K562 (cell line): Measurements from ENCODE around the gene PTPN7. TPM values are rescaled to one million over a fixed set of nuclear protein-coding genes. Genes with fewer than 3 reads are reported as not detected.

ENCODE experiments used
- COPS2 ChIP-seq: fragments of 450-650 bp; conservative IDR thresholded peaks from 2 replicates; pipeline ENCODE4 v1.6.1; 2016; ENCODE audit warnings: mild to moderate bottlenecking, moderate library complexity
- HDAC2 ChIP-seq: fragments of 450-650 bp; IDR thresholded peaks from 2 replicates; pipeline ENCODE4 v1.6.1; 2016; ENCODE audit warnings: mild to moderate bottlenecking
- MTA2 ChIP-seq: fragments of 450-650 bp; IDR thresholded peaks from 2 replicates; pipeline ENCODE4 v1.6.1; 2016; ENCODE audit warnings: low read depth
- RB1 ChIP-seq: fragments of 450-650 bp; IDR thresholded peaks from 2 replicates; pipeline ENCODE4 v1.6.1; 2017; ENCODE audit warnings: low read depth, mild to moderate bottlenecking
- RBFOX2 ChIP-seq: fragments of 200-400 bp; formaldehyde crosslinking; IDR thresholded peaks from 2 replicates; pipeline ENCODE4 v1.6.1; 2017; ENCODE audit warnings: low read depth, mild to moderate bottlenecking, low read length, moderate library complexity
- SNRNP70 ChIP-seq: fragments of 200-400 bp; formaldehyde crosslinking; optimal IDR thresholded peaks from 2 replicates; pipeline ENCODE3; 2017; ENCODE audit warnings: low read depth, low read length
- YY1 ChIP-seq, 3 experiments: IDR thresholded peaks; 2 replicates each; pipeline ENCODE4 v1.6.1; 2011; ENCODE audit warnings: low read length in 2 of 3, mild to moderate bottlenecking in 2 of 3, moderate library complexity in 2 of 3, borderline replicate concordance in 1 of 3, control low read depth in 1 of 3, low read depth in 1 of 3; ENCODE audit not compliant: insufficient read depth in 3 of 3, insufficient replicate concordance in 2 of 3, control insufficient read depth in 1 of 3, insufficient read length in 1 of 3; ENCODE audit errors: extremely low read depth in 1 of 3
- ZNF253 ChIP-seq: fragments of 250-450 bp; sonication (Bioruptor Pico); conservative IDR thresholded peaks from 2 replicates; pipeline ENCODE4 v1.6.1; 2021; ENCODE audit warnings: mild to moderate bottlenecking
- ZNF444 ChIP-seq: fragments of 250-450 bp; sonication (Bioruptor Pico); IDR thresholded peaks from 2 replicates; pipeline ENCODE4 v1.4.0; 2020; ENCODE audit warnings: mild to moderate bottlenecking, moderate library complexity
- ZNF699 ChIP-seq: fragments of 250-450 bp; sonication (Bioruptor Pico); IDR thresholded peaks from 2 replicates; pipeline ENCODE4 v1.8.0; 2021; ENCODE audit warnings: mild to moderate bottlenecking, moderate library complexity; ENCODE audit not compliant: insufficient replicate concordance
- polyA plus RNA-seq, 8 experiments: library from polyadenylated mRNA; depleted of rRNA in 4 of 8; stranded (reverse) in 5 of 8; unstranded in 3 of 8; fragments of >200 nt; fragmentation: Nextera tagmentation in 2 of 8; fragmentation: Illumina TruSeq in 1 of 8; extraction: Ambion mirVana in 2 of 8; extraction: Trizol in 1 of 8; gene quantifications; 2 replicates each; pipeline versions ENCODE4 v1.2.1 to v1.2.3, GENCODE V29; 2011 to 2014; ENCODE audit warnings: inconsistent platforms in 1 of 8, missing spikeins in 1 of 8
- total RNA-seq, 7 experiments: library from RNA; depleted of rRNA in 6 of 7; stranded (reverse); fragments of >200 nt in 6 of 7; fragmentation: Illumina TruSeq in 2 of 7; extraction: Trizol in 2 of 7; gene quantifications; 2 replicates each; pipeline versions ENCODE4 v1.2.1 to v1.2.3, GENCODE V29; 2011 to 2021; ENCODE audit warnings: low replicate concordance in 1 of 7
- TF ChIP-seq, protein P1 (sequence below): sonication (generic); formaldehyde crosslinking; IDR thresholded peaks from 2 replicates; pipeline ENCODE4 v1.8.1; 2022; ENCODE audit warnings: missing genetic modification reagents
- TF ChIP-seq, protein P2 (sequence below), 2 experiments: fragments of 450-650 bp in 1 of 2; IDR thresholded peaks; 2 replicates each; pipeline ENCODE4 v1.6.1; 2011 to 2017; ENCODE audit warnings: low read depth in 2 of 2, antibody characterized with exemption in 1 of 2, borderline replicate concordance in 1 of 2, low read length in 1 of 2, mild to moderate bottlenecking in 1 of 2, mixed read lengths in 1 of 2; ENCODE audit not compliant: control insufficient read depth in 1 of 2
- TF ChIP-seq, protein P3 (sequence below): sonication (generic); formaldehyde crosslinking; IDR thresholded peaks from 2 replicates; pipeline ENCODE4 v1.8.0; 2022; ENCODE audit warnings: mild to moderate bottlenecking, missing genetic modification reagents
- TF ChIP-seq, protein P4 (sequence below): fragments of 450-650 bp; IDR thresholded peaks from 2 replicates; pipeline ENCODE4 v1.7.1; 2018; ENCODE audit warnings: mild to moderate bottlenecking, low read depth; ENCODE audit not compliant: partially characterized antibody

The PTPN7 gene
- total and polyA plus RNA-seq, 9 of the 15 experiments (the other 6 are each of a cell fraction or from before 2014, with no cell fraction given) = 18.7 to 144 (median 120) TPM

DNA sequence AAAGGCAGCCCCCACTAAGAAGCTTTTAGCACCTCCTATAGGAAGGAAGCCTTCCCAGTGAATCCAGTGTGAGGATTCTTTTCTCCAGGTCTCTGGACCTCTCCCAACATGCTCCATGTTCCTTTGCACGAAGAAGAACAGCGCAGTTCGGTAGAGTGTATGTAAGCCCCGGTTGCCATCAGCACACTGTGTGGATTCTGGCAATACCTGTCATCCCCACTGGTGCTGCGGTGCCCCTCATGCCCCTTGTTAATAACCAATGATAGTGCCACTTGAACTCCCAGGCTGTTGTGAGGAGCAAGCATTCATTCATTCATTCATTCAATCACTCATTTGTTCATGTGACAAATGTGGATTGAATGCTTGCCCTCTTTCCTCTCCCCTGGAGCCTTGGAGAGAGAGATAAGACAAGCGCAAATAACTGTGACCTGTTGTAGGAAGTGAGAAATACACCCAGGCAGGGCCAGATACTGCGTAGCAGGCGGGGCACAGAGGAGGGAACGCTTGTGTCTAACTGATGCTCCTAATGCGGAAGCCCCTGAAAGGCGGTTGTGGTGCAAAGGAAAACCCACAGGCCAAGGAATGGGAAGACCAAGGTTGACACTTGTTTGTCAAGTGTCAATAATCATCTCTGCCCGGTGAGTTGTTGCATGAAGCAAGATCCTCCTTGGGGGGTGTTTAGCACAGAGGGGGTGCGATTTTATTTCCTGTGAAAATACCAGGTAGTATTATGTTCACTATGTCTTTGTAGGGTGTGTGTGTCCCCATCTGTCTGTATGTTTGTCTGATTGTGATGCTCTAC, 43.0 kb upstream of the PTPN7 start (continued):
- TF ChIP-seq, protein P1, sequence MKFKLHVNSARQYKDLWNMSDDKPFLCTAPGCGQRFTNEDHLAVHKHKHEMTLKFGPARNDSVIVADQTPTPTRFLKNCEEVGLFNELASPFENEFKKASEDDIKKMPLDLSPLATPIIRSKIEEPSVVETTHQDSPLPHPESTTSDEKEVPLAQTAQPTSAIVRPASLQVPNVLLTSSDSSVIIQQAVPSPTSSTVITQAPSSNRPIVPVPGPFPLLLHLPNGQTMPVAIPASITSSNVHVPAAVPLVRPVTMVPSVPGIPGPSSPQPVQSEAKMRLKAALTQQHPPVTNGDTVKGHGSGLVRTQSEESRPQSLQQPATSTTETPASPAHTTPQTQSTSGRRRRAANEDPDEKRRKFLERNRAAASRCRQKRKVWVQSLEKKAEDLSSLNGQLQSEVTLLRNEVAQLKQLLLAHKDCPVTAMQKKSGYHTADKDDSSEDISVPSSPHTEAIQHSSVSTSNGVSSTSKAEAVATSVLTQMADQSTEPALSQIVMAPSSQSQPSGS (CRISPR knock-in tag) = no peak
- TF ChIP-seq, protein P2, sequence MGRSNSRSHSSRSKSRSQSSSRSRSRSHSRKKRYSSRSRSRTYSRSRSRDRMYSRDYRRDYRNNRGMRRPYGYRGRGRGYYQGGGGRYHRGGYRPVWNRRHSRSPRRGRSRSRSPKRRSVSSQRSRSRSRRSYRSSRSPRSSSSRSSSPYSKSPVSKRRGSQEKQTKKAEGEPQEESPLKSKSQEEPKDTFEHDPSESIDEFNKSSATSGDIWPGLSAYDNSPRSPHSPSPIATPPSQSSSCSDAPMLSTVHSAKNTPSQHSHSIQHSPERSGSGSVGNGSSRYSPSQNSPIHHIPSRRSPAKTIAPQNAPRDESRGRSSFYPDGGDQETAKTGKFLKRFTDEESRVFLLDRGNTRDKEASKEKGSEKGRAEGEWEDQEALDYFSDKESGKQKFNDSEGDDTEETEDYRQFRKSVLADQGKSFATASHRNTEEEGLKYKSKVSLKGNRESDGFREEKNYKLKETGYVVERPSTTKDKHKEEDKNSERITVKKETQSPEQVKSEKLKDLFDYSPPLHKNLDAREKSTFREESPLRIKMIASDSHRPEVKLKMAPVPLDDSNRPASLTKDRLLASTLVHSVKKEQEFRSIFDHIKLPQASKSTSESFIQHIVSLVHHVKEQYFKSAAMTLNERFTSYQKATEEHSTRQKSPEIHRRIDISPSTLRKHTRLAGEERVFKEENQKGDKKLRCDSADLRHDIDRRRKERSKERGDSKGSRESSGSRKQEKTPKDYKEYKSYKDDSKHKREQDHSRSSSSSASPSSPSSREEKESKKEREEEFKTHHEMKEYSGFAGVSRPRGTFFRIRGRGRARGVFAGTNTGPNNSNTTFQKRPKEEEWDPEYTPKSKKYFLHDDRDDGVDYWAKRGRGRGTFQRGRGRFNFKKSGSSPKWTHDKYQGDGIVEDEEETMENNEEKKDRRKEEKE (IDR thresholded peaks at IDR 0.05; ENCODE audit: borderline replicate concordance in 1 of 2, control insufficient read depth in 1 of 2, low read depth in 2 of 2, low read length in 1 of 2) = no peak
- TF ChIP-seq, protein P3, sequence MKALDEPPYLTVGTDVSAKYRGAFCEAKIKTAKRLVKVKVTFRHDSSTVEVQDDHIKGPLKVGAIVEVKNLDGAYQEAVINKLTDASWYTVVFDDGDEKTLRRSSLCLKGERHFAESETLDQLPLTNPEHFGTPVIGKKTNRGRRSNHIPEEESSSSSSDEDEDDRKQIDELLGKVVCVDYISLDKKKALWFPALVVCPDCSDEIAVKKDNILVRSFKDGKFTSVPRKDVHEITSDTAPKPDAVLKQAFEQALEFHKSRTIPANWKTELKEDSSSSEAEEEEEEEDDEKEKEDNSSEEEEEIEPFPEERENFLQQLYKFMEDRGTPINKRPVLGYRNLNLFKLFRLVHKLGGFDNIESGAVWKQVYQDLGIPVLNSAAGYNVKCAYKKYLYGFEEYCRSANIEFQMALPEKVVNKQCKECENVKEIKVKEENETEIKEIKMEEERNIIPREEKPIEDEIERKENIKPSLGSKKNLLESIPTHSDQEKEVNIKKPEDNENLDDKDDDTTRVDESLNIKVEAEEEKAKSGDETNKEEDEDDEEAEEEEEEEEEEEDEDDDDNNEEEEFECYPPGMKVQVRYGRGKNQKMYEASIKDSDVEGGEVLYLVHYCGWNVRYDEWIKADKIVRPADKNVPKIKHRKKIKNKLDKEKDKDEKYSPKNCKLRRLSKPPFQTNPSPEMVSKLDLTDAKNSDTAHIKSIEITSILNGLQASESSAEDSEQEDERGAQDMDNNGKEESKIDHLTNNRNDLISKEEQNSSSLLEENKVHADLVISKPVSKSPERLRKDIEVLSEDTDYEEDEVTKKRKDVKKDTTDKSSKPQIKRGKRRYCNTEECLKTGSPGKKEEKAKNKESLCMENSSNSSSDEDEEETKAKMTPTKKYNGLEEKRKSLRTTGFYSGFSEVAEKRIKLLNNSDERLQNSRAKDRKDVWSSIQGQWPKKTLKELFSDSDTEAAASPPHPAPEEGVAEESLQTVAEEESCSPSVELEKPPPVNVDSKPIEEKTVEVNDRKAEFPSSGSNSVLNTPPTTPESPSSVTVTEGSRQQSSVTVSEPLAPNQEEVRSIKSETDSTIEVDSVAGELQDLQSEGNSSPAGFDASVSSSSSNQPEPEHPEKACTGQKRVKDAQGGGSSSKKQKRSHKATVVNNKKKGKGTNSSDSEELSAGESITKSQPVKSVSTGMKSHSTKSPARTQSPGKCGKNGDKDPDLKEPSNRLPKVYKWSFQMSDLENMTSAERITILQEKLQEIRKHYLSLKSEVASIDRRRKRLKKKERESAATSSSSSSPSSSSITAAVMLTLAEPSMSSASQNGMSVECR (CRISPR knock-in tag) = no peak
- TF ChIP-seq RBFOX2 = no peak
- no peak for TF ChIP-seq ZNF444
- no peak for TF ChIP-seq SNRNP70
- peak; percentile 55 for TF ChIP-seq MTA2
- TF ChIP-seq YY1 (IDR thresholded peaks at IDR 0.05; ENCODE audit: borderline replicate concordance in 1 of 3, control insufficient read depth in 1 of 3, extremely low read depth in 1 of 3, insufficient read depth in 3 of 3, insufficient read length in 1 of 3, insufficient replicate concordance in 2 of 3, low read depth in 1 of 3, low read length in 2 of 3) = no peak
- TF ChIP-seq, protein P4, sequence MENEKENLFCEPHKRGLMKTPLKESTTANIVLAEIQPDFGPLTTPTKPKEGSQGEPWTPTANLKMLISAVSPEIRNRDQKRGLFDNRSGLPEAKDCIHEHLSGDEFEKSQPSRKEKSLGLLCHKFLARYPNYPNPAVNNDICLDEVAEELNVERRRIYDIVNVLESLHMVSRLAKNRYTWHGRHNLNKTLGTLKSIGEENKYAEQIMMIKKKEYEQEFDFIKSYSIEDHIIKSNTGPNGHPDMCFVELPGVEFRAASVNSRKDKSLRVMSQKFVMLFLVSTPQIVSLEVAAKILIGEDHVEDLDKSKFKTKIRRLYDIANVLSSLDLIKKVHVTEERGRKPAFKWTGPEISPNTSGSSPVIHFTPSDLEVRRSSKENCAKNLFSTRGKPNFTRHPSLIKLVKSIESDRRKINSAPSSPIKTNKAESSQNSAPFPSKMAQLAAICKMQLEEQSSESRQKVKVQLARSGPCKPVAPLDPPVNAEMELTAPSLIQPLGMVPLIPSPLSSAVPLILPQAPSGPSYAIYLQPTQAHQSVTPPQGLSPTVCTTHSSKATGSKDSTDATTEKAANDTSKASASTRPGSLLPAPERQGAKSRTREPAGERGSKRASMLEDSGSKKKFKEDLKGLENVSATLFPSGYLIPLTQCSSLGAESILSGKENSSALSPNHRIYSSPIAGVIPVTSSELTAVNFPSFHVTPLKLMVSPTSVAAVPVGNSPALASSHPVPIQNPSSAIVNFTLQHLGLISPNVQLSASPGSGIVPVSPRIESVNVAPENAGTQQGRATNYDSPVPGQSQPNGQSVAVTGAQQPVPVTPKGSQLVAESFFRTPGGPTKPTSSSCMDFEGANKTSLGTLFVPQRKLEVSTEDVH = no peak
- no peak for TF ChIP-seq RB1
- no peak for TF ChIP-seq ZNF699 (CRISPR knock-in tag)
- 0 out of 2 replicates have a peak, but pooled peaks have one; percentile 28 for TF ChIP-seq HDAC2
- TF ChIP-seq ZNF253 (CRISPR knock-in tag) = no peak
- TF ChIP-seq COPS2 = no peak
